Lung (tissue), 10 donors: ENCODE measurements around the gene NPIPA5. TPM values are rescaled to one million over a fixed set of nuclear protein-coding genes. Genes with fewer than 3 reads are reported as not detected.
"Not testable (repeated sequence)": the region's sequence is repeated elsewhere in the genome, so short reads cannot be mapped to it uniquely, and the experiment has no call there.

Experiments
- ATAC-seq: fragments of 200-7000 bp; cut with Tn5 transposase; one replicate; pipeline ENCODE4 v1.9.1; 2020; ENCODE audit warnings: moderate number of reproducible peaks; ENCODE audit not compliant: insufficient read depth, low FRiP score
- DNase-seq, 3 donors: peaks; one replicate each; pipeline ENCODE4 v3.0.0-alpha.2; 2013 to 2017
- H3K27ac ChIP-seq, 2 donors: one replicate each; pipeline ENCODE4 v1.5.1; 2013; ENCODE audit warnings: mild to moderate bottlenecking in 2 of 2, moderate library complexity in 2 of 2, control low read depth in 1 of 2, inconsistent platforms in 1 of 2, low read depth in 1 of 2, low read length in 1 of 2
- H3K27me3 ChIP-seq, 3 donors: one replicate each; pipeline ENCODE4 v1.5.1; 2013; ENCODE audit warnings: low read length in 2 of 3; ENCODE audit not compliant: control insufficient read depth in 3 of 3, insufficient read depth in 3 of 3
- H3K36me3 ChIP-seq, 4 donors: one replicate each; pipeline ENCODE4 v1.5.1; 2013; ENCODE audit warnings: low read length in 4 of 4, mild to moderate bottlenecking in 1 of 4, moderate library complexity in 1 of 4; ENCODE audit not compliant: control insufficient read depth in 4 of 4, insufficient read depth in 4 of 4
- H3K4me1 ChIP-seq, 5 donors: one replicate each; pipeline ENCODE4 v1.5.1; 2013; ENCODE audit warnings: low read length in 5 of 5, mild to moderate bottlenecking in 2 of 5, moderate library complexity in 1 of 5; ENCODE audit not compliant: control insufficient read depth in 5 of 5, insufficient read depth in 5 of 5
- H3K4me3 ChIP-seq: one replicate; pipeline ENCODE4 v1.5.1; 2013; ENCODE audit warnings: mild to moderate bottlenecking, control low read depth, moderate library complexity
- H3K9ac ChIP-seq, 2 donors: one replicate each; pipeline ENCODE4 v1.5.1; 2013; ENCODE audit warnings: low read length in 2 of 2, control low read depth in 1 of 2; ENCODE audit not compliant: insufficient read depth in 1 of 2
- H3K9me3 ChIP-seq, 4 donors: one replicate each; pipeline ENCODE4 v1.5.1; 2013; ENCODE audit warnings: low read length in 3 of 4, mild to moderate bottlenecking in 1 of 4, moderate library complexity in 1 of 4; ENCODE audit not compliant: control insufficient read depth in 4 of 4, insufficient read depth in 3 of 4
- WGBS, 2 donors: extraction: QIAGEN DNeasy Blood & Tissue Kit; methylation state at CpG; one replicate each; pipeline ENCODE4 v1.1.7; 2013; 5-methylcytosine and 5-hydroxymethylcytosine counted together
- polyA plus RNA-seq, 2 donors: library from polyadenylated mRNA; stranded (reverse); fragments of 200-250 nt; gene quantifications; one replicate each; pipeline ENCODE4 v1.2.1, GENCODE V29; 2013
- total RNA-seq, 2 donors: library from RNA; depleted of rRNA in 1 of 2; stranded (reverse); fragments of >200 nt in 1 of 2; gene quantifications; one replicate each; pipeline ENCODE4 v1.2.1, GENCODE V29; 2014 to 2021
- donor health status: Bipolar disorder and iron deficiency.
- donor health status: healthy.
- donor health status: DM: yes; HTN: yes; CAD: no.

The NPIPA5 gene
- total and polyA plus RNA-seq, 4 donors = 2.4 to 28.8 (median 8.3) TPM; not detected in 1

DNA sequence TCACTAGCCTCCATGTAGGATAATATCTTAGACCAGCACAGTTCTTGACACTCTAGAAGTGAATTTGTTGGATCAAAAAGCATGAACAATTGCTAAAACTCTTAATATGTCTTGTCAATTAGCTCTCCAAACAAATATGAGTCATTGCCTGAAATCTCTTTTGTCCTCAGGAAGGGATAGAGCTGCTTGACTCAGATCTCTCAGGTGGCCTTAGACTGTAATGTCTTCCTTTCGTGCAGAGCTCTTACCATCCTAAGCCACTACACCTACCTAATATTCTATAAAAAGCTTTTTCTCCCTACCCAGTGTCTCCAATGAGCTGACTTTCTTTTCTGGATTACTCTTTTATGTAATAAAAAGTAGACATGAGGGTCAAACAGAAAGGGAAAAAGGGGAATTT, 63.5 kb downstream of the NPIPA5 start:
- H3K9ac ChIP-seq, H3K27ac ChIP-seq, H3K36me3 ChIP-seq, H3K27me3 ChIP-seq, H3K4me3 ChIP-seq, H3K4me1 ChIP-seq, ATAC-seq, DNase-seq, H3K9me3 ChIP-seq: not testable (repeated sequence)
- WGBS, 2 donors = 91 to 100% methylated on average over 1 of the region's 1 CpG

Other genes with a start within 250 kb of the NPIPA5 start
- 1 to 10 TPM; 1.0 to 7.0 TPM for gene MPV17L, start 17.5 kb upstream of the NPIPA5 start, total RNA-seq
- 1 to 10 TPM; 1.1 to 1.3 TPM for gene MPV17L, start 17.5 kb upstream of the NPIPA5 start, polyA plus RNA-seq
- gene BMERB1, start 56.3 kb upstream of the NPIPA5 start, total RNA-seq = 10 to 100 TPM in 1 of 2 donors, 1 to 10 TPM in 1; 9.0 to 17.5 TPM
- gene BMERB1, start 56.3 kb upstream of the NPIPA5 start, polyA plus RNA-seq = 1 to 10 TPM; 5.6 to 6.7 TPM